Transverse colon (tissue), 4 donors: ENCODE data around the gene DUSP9. TPM values are rescaled to one million over a fixed set of nuclear protein-coding genes. Genes with fewer than 3 reads are reported as not detected.
"Not testable (repeated sequence)": the region's sequence is repeated elsewhere in the genome, so short reads cannot be mapped to it uniquely, and the experiment has no call there.

Experiments used
- DNase-seq: peaks from one replicate; pipeline ENCODE4 v3.0.0-alpha.2; 2019
- H3K27ac ChIP-seq, 4 donors: fragments of 200-600 bp; sonication (generic); 2 replicates each; pipeline ENCODE4 v1.5.1; 2016 to 2018; ENCODE audit warnings: inconsistent platforms in 4 of 4
- H3K27me3 ChIP-seq: fragments of 200-600 bp; sonication (generic); 2 replicates; pipeline ENCODE4 v1.5.1; 2017; ENCODE audit warnings: inconsistent platforms
- H3K36me3 ChIP-seq, 4 donors: fragments of 200-600 bp; sonication (generic); 2 replicates each; pipeline ENCODE4 v1.5.1; 2017 to 2019; ENCODE audit warnings: inconsistent platforms in 4 of 4
- H3K4me1 ChIP-seq, 4 donors: fragments of 200-600 bp; sonication (generic); 2 replicates each; pipeline ENCODE4 v1.5.1; 2017 to 2020; ENCODE audit warnings: inconsistent platforms in 4 of 4
- H3K4me3 ChIP-seq, 4 donors: fragments of 200-600 bp; sonication (generic); 1 replicate in 1 of 4; 2 replicates in 3 of 4; pipeline versions ENCODE4 v1.5.1 to v1.6.1; 2017 to 2019; ENCODE audit warnings: inconsistent platforms in 4 of 4
- H3K9me3 ChIP-seq, 2 donors: fragments of 200-600 bp; sonication (generic); 2 replicates each; pipeline ENCODE4 v1.5.1; 2017 to 2019; ENCODE audit warnings: inconsistent platforms in 2 of 2
- CTCF ChIP-seq, 5 experiments: fragments of 200-600 bp in 3 of 5; fragments of 450-650 bp in 2 of 5; sonication (generic) in 3 of 5; IDR thresholded peaks; 1 replicate in 2 of 5; 2 replicates in 3 of 5; pipeline ENCODE4 v1.5.1; 2016 to 2017; ENCODE audit warnings: antibody characterized with exemption in 5 of 5, inconsistent platforms in 3 of 5, mild to moderate bottlenecking in 2 of 5, moderate library complexity in 1 of 5
- EP300 ChIP-seq: sonication (generic); formaldehyde crosslinking; IDR thresholded peaks from one replicate; pipeline ENCODE4 v1.6.1; 2017; ENCODE audit warnings: antibody characterized with exemption, low read depth
- POLR2A ChIP-seq: fragments of 450-650 bp; IDR thresholded peaks from one replicate; pipeline ENCODE4 v1.6.1; 2016; ENCODE audit warnings: antibody characterized with exemption, mild to moderate bottlenecking, moderate library complexity
- POLR2AphosphoS5 ChIP-seq, 3 donors: sonication (generic); formaldehyde crosslinking; IDR thresholded peaks; one replicate each; pipeline ENCODE4 v1.6.1; 2016; ENCODE audit warnings: antibody characterized with exemption in 3 of 3
- WGBS, 2 donors: methylation state at CpG; one replicate each; pipeline ENCODE4 v1.1.5; 2018; ENCODE audit warnings: low coverage in 1 of 2; 5-methylcytosine and 5-hydroxymethylcytosine counted together
- in situ Hi-C, 4 donors: fragments of 200-750 bp; cut with MboI; loops; one replicate each; pipeline versions ENCODE4 v1.15.0 to v1.15.1; 2017; ENCODE audit warnings: low sequenced_read_pairs in 3 of 4, low pct_ligation_motif_present in 1 of 4, low pct_unique_long_range_greater_than_20kb in 1 of 4
- intact Hi-C: fragments of 100-400 bp; cut with DNase I; formaldehyde crosslinking; loops from one replicate; pipeline ENCODE4 v1.15.1; 2023; ENCODE audit warnings: low total_unique reads
- small RNA-seq, 4 donors: library from RNA; depleted of rRNA; stranded (forward); fragments of <200 nt; gene quantifications; one replicate each; pipeline ENCODE3, GENCODE V24; 2016
- total RNA-seq, 4 donors: library from RNA; depleted of rRNA; stranded (reverse); fragments of >200 nt; gene quantifications; one replicate each; pipeline ENCODE4 v1.1.0, GENCODE V29; 2016

Gene DUSP9
- total RNA-seq, 4 donors from 2014 or later = not detected

GRCh38 chrX:153697924-153698865 is 51.2 kb downstream of the DUSP9 start:
- H3K27me3 ChIP-seq = no peaks in the 10 kb centered on the region
- H3K36me3 ChIP-seq = no peaks in the 10 kb centered on the region
- in situ Hi-C loops (no loop called here), intact Hi-C loops (no loop called here)
- H3K4me1 ChIP-seq = peaks cover 6 to 45% (median 24%) of the 10 kb centered on the region in 4 donors
- DNase-seq = no peak
- WGBS, 2 donors = 60 to 84% methylated on average over 2 to 15 of the region's 16 CpGs
- H3K27ac ChIP-seq = peak overlapping the region; percentile 86 to 88 (median 87)
- H3K9me3 ChIP-seq = no peaks in the 10 kb centered on the region
- TF ChIP-seq EP300 = no peak
- no peak for TF ChIP-seq POLR2AphosphoS5 (IDR thresholded peaks at IDR 0.05)
- TF ChIP-seq POLR2A = no peak
- no peak for TF ChIP-seq CTCF (IDR thresholded peaks at IDR 0.05)
- no peak overlapping the region for H3K4me3 ChIP-seq

GRCh38 chrX:153699210-153699783 is 52.3 kb downstream of the DUSP9 start:
- H3K36me3 ChIP-seq, intact Hi-C loops, H3K9me3 ChIP-seq, H3K27me3 ChIP-seq, in situ Hi-C loops, H3K4me3 ChIP-seq: not testable (repeated sequence)
- TF ChIP-seq POLR2A = peak; percentile 21
- DNase-seq = peak; percentile 63
- H3K4me1 ChIP-seq = peaks cover 6 to 54% (median 31%) of the 10 kb centered on the region in 4 donors
- H3K27ac ChIP-seq = peak overlapping the region; percentile 86 to 88 (median 87)
- WGBS, 2 donors = 58% methylated on average over 14 of the region's 16 CpGs; no CpG with 5 or more reads in 1 of the 2 donors

- H3K27me3 ChIP-seq, H3K4me3 ChIP-seq, in situ Hi-C loops, intact Hi-C loops, H3K9me3 ChIP-seq, H3K36me3 ChIP-seq: not testable (repeated sequence)
- TF ChIP-seq POLR2AphosphoS5 (IDR thresholded peaks at IDR 0.05) = peak in 1 of 3 donors; percentile 17
- 55% methylated on average over 12 of the region's 18 CpGs; no CpG with 5 or more reads in 1 of the 2 donors for WGBS, 2 donors
- peaks cover 6 to 54% (median 31%) of the 10 kb centered on the region in 4 donors for H3K4me1 ChIP-seq
- peak overlapping the region; percentile 86 to 88 (median 87) for H3K27ac ChIP-seq
- DNase-seq = peak; percentile 72
Observed at GRCh38 chrX:153699784-153700371, 52.9 kb downstream of the DUSP9 start.

- Histone ChIP-seq H3K36me3 (no peaks in the 10 kb centered on the region), H3K4me3 (no peak overlapping the region), H3K9me3 (no peaks in the 10 kb centered on the region), H3K27me3 (no peaks in the 10 kb centered on the region), H3K27ac (peak overlapping the region; percentile 86 to 88 (median 87)), H3K4me1 (peaks cover 6 to 52% (median 31%) of the 10 kb centered on the region in 4 donors)
- in situ Hi-C loops (no loop called here), intact Hi-C loops (no loop called here)
- 64% methylated on average over 15 of the region's 15 CpGs; no CpG with 5 or more reads in 1 of the 2 donors for WGBS, 2 donors
- TF ChIP-seq POLR2AphosphoS5 (IDR thresholded peaks at IDR 0.05) = no peak
- TF ChIP-seq POLR2A = no peak
- TF ChIP-seq EP300 = no peak
- no peak for TF ChIP-seq CTCF (IDR thresholded peaks at IDR 0.05)
- no peak for DNase-seq
Observed at GRCh38 chrX:153700376-153700945, 53.5 kb downstream of the DUSP9 start.

Small RNA genes lying within 50 kb of the gene (small RNA-seq; reads per million reads assigned to genes)
- 0 to 0.12 (median 0) reads per million in 4 donors for gene RN7SL687P

Other genes with a start within 250 kb of the DUSP9 start
- gene PNMA6E, start 245.9 kb upstream of the DUSP9 start, total RNA-seq = not detected
- 1 to 10 TPM in 2 of 4 donors, under 1 TPM in 2; 0.27 to 3.0 (median 1.3) TPM for gene ZFP92, start 235.7 kb upstream of the DUSP9 start, total RNA-seq
- gene TREX2, start 201.1 kb upstream of the DUSP9 start, total RNA-seq = 1 to 10 TPM in 2 of 4 donors, under 1 TPM in 1, not detected in 1; 0.55 to 2.0 (median 1.4) TPM
- 10 to 100 TPM in 3 of 4 donors, 1 to 10 TPM in 1; 7.0 to 34.8 (median 12.4) TPM for gene HAUS7, start 176.6 kb upstream of the DUSP9 start, total RNA-seq
- gene BGN, start 152.2 kb upstream of the DUSP9 start, total RNA-seq = 10 to 100 TPM in 2 of 4 donors, 1 to 10 TPM in 2; 3.8 to 67.1 (median 10.5) TPM
- not detected for gene ATP2B3, start 129.6 kb upstream of the DUSP9 start, total RNA-seq
- 10 to 100 TPM in 3 of 4 donors, 1 to 10 TPM in 1; 5.2 to 32.5 (median 26.8) TPM for gene CCNQ, start 48.1 kb upstream of the DUSP9 start, total RNA-seq
- gene PNCK, start 26.6 kb downstream of the DUSP9 start, total RNA-seq = 10 to 100 TPM in 1 of 4 donors, 1 to 10 TPM in 2, not detected in 1; 6.5 to 74.4 (median 7.9) TPM
- gene SLC6A8, start 40.7 kb downstream of the DUSP9 start, total RNA-seq = 100 to 1,000 TPM in 3 of 4 donors, 10 to 100 TPM in 1; 61.1 to 332 (median 197) TPM
- 100 to 1,000 TPM in 2 of 4 donors, 10 to 100 TPM in 2; 37.6 to 113 (median 74.4) TPM for gene BCAP31, start 77.2 kb downstream of the DUSP9 start, total RNA-seq
- 10 to 100 TPM in 3 of 4 donors, 1 to 10 TPM in 1; 7.0 to 50.5 (median 18.1) TPM for gene ABCD1, start 77.7 kb downstream of the DUSP9 start, total RNA-seq
- gene PLXNB3, start 117.0 kb downstream of the DUSP9 start, total RNA-seq = 10 to 100 TPM in 2 of 4 donors, 1 to 10 TPM in 2; 3.1 to 46.2 (median 24.7) TPM
- 1 to 10 TPM in 2 of 4 donors, under 1 TPM in 2; 0.64 to 3.8 (median 1.3) TPM for gene SRPK3, start 133.8 kb downstream of the DUSP9 start, total RNA-seq
- 100 to 1,000 TPM in 2 of 4 donors, 10 to 100 TPM in 2; 77.5 to 203 (median 117) TPM for gene IDH3G, start 147.2 kb downstream of the DUSP9 start, total RNA-seq
- 100 to 1,000 TPM in 2 of 4 donors, 10 to 100 TPM in 2; 16.1 to 165 (median 95.8) TPM for gene SSR4, start 147.5 kb downstream of the DUSP9 start, total RNA-seq
- 1 to 10 TPM; 2.0 to 6.6 (median 4.2) TPM for gene PDZD4, start 183.3 kb downstream of the DUSP9 start, total RNA-seq
- 1 to 10 TPM; 5.2 to 7.1 (median 6.1) TPM for gene L1CAM, start 239.0 kb downstream of the DUSP9 start, total RNA-seq